ENCODE data around the gene KMT2E. TPM values are rescaled to one million over a fixed set of nuclear protein-coding genes. Genes with fewer than 3 reads are reported as not detected.
A peak's percentile ranks its signal among the peaks of the same experiment; 100 is the strongest.
"Not testable (repeated sequence)": the region's sequence is repeated elsewhere in the genome, so short reads cannot be mapped to it uniquely, and the experiment has no call there.

KMT2E gene
- total RNA-seq, 1 experiment from 2014 or later, result 38.2 TPM

DNA sequence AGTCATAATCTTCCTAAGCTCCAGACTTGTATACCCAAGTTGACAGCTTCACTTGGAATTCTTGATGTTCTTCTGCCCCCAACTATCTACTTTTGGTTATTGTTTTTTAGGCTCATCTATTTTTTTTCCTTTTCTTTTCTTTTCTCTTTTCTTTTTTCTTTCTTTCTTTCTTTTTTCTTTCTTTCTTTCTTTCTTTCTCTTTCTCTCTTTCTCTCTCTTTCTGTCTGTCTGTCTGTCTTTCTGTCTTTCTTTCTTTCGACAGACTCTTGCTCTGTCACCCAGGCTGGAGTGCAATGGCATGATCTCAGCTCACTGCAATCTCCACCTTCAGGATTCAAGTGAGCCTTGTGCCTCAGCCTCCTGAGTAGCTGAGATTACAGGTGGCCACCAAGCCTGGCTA is 36.5 kb downstream of the KMT2E start:
- Histone ChIP-seq H3K4me2 (ENCODE audit: insufficient read depth, insufficient read length, low read length) (no peak overlapping the region), H3K79me2 (ENCODE audit: insufficient read depth, low read length) (peaks cover 1% of the 10 kb centered on the region; the same call in 1 of the 2 replicates), H2BK5ac (ENCODE audit: insufficient read length, low read length) (no peak overlapping the region), H4K8ac (replicated peaks; ENCODE audit: insufficient read length, low read depth, low read length) (no peak overlapping the region), H2AK5ac (ENCODE audit: insufficient read length, low read length) (no peak overlapping the region), H3K9me3 (ENCODE audit: control insufficient read depth, low read depth, low read length) (no peaks in the 10 kb centered on the region), H3K14ac (ENCODE audit: insufficient read depth, low read length) (no peak overlapping the region), H4K20me1 (ENCODE audit: control insufficient read depth, insufficient read depth, insufficient read length) (no peaks in the 10 kb centered on the region), H3K4ac (ENCODE audit: low read depth, low read length) (no peak overlapping the region), H4K5ac (ENCODE audit: insufficient read length, low read depth, low read length) (no peak overlapping the region), H3K18ac (ENCODE audit: insufficient read length, low read depth, low read length) (no peak overlapping the region), H3T11ph (ENCODE audit: low read length) (no peak overlapping the region), H3K4me1 (ENCODE audit: insufficient read depth, low read length) (no peaks in the 10 kb centered on the region), H3K23me2 (ENCODE audit: insufficient read length, low read depth, low read length, poor library complexity, severe bottlenecking) (no peaks in the 10 kb centered on the region), H3K79me1 (ENCODE audit: insufficient read depth, low read depth, low read length, poor library complexity, severe bottlenecking) (no peaks in the 10 kb centered on the region), H3K9ac (ENCODE audit: extremely low read depth, insufficient read length, low read length) (no peak overlapping the region), H2BK12ac (ENCODE audit: insufficient read length, low read depth, low read length) (no peak overlapping the region), H3K27me3 (ENCODE audit: insufficient read depth, low read length) (no peaks in the 10 kb centered on the region), H3K56ac (ENCODE audit: insufficient read length, low read depth, low read length) (no peak overlapping the region), H2BK15ac (ENCODE audit: low read depth, low read length) (no peak overlapping the region), H3K23ac (ENCODE audit: insufficient read length, low read depth, low read length) (no peak overlapping the region), H4K91ac (ENCODE audit: insufficient read length, low read depth, low read length) (no peak overlapping the region), H2AFZ (ENCODE audit: low read length) (no peak overlapping the region), H3K27ac (ENCODE audit: insufficient read length, low read depth, low read length) (no peak overlapping the region), H2BK20ac (ENCODE audit: low read depth, low read length, poor library complexity, severe bottlenecking) (no peak overlapping the region), H2BK120ac (ENCODE audit: low read depth, low read length, poor library complexity, severe bottlenecking) (no peak overlapping the region)
- TF ChIP-seq, protein P1, sequence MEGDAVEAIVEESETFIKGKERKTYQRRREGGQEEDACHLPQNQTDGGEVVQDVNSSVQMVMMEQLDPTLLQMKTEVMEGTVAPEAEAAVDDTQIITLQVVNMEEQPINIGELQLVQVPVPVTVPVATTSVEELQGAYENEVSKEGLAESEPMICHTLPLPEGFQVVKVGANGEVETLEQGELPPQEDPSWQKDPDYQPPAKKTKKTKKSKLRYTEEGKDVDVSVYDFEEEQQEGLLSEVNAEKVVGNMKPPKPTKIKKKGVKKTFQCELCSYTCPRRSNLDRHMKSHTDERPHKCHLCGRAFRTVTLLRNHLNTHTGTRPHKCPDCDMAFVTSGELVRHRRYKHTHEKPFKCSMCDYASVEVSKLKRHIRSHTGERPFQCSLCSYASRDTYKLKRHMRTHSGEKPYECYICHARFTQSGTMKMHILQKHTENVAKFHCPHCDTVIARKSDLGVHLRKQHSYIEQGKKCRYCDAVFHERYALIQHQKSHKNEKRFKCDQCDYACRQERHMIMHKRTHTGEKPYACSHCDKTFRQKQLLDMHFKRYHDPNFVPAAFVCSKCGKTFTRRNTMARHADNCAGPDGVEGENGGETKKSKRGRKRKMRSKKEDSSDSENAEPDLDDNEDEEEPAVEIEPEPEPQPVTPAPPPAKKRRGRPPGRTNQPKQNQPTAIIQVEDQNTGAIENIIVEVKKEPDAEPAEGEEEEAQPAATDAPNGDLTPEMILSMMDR (conservative IDR thresholded peaks at IDR 0.05), result no peak
- DNase-seq, result no peak
- no CpG with 5 or more reads among the region's 1 CpG for WGBS (ENCODE audit: extremely low coverage, insufficient read length, low lambda C conversion rate)
- Mint-ChIP-seq H3K4me1 (peaks cover 2 to 4% of the 10 kb centered on the region in 2 experiments), H3K27me3 (ENCODE audit: low read depth) (no peaks in the 10 kb centered on the region), H3K27ac (peak overlapping the region in 2 of 3 experiments; percentile 6 to 73; a peak in 1 of 7 replicates), H3K4me3 (no peak overlapping the region), H3K9me3 (no peaks in the 10 kb centered on the region), H3K36me3 (ENCODE audit: insufficient read depth in 1 of 3, low read depth in 3 of 3) (peaks cover 13 to 64% (median 48%) of the 10 kb centered on the region in 3 experiments; a peak in 6 of 7 replicates)

DNA sequence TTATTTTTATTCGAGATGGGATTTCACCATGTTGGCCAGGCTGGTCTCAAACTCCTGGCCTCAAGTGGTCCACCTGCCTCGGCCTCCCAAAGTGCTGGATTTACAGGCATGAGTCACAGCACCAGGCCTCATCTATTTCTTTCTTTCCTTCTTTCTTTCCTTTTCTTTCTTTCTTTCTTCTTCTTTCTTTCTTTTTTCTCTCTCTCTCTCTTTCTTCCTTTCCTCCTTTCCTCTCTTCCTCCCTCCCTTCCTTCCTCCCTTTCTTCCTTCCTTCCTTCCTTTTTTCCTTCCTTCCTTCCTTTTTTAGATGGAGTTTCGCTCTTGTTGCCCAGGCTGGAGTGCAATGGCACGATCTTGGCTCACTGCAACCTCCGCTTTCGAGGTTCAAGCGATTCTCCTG is 36.9 kb downstream of the KMT2E start:
- not testable (repeated sequence) for H3K79me1 ChIP-seq (ENCODE audit: insufficient read depth, low read depth, low read length, poor library complexity, severe bottlenecking); H3K4me1 ChIP-seq (ENCODE audit: insufficient read depth, low read length); H3K9ac ChIP-seq (ENCODE audit: extremely low read depth, insufficient read length, low read length); H3K56ac ChIP-seq (ENCODE audit: insufficient read length, low read depth, low read length); H4K91ac ChIP-seq (ENCODE audit: insufficient read length, low read depth, low read length); H3K79me2 ChIP-seq (ENCODE audit: insufficient read depth, low read length); H4K20me1 ChIP-seq (ENCODE audit: control insufficient read depth, insufficient read depth, insufficient read length); H3K9me3 ChIP-seq (ENCODE audit: control insufficient read depth, low read depth, low read length); H4K5ac ChIP-seq (ENCODE audit: insufficient read length, low read depth, low read length); H3K27me3 Mint-ChIP-seq (ENCODE audit: low read depth); H2BK120ac ChIP-seq (ENCODE audit: low read depth, low read length, poor library complexity, severe bottlenecking); H3K4me3 Mint-ChIP-seq; H3K27me3 ChIP-seq (ENCODE audit: insufficient read depth, low read length); H2BK12ac ChIP-seq (ENCODE audit: insufficient read length, low read depth, low read length); H4K8ac ChIP-seq (replicated peaks; ENCODE audit: insufficient read length, low read depth, low read length); H3K23ac ChIP-seq (ENCODE audit: insufficient read length, low read depth, low read length); H3K4me2 ChIP-seq (ENCODE audit: insufficient read depth, insufficient read length, low read length); H3K18ac ChIP-seq (ENCODE audit: insufficient read length, low read depth, low read length); H3K23me2 ChIP-seq (ENCODE audit: insufficient read length, low read depth, low read length, poor library complexity, severe bottlenecking); H2AK5ac ChIP-seq (ENCODE audit: insufficient read length, low read length); H3K4me1 Mint-ChIP-seq; H2BK15ac ChIP-seq (ENCODE audit: low read depth, low read length); H3K27ac ChIP-seq (ENCODE audit: insufficient read length, low read depth, low read length); H3T11ph ChIP-seq (ENCODE audit: low read length); H3K9me3 Mint-ChIP-seq; H3K4ac ChIP-seq (ENCODE audit: low read depth, low read length); H2BK5ac ChIP-seq (ENCODE audit: insufficient read length, low read length); DNase-seq; H3K14ac ChIP-seq (ENCODE audit: insufficient read depth, low read length); H2AFZ ChIP-seq (ENCODE audit: low read length); H2BK20ac ChIP-seq (ENCODE audit: low read depth, low read length, poor library complexity, severe bottlenecking)
- peak overlapping the region in 2 of 3 experiments; percentile 42 to 86; a peak in 3 of 7 replicates for H3K27ac Mint-ChIP-seq
- H3K36me3 Mint-ChIP-seq (ENCODE audit: insufficient read depth in 1 of 3, low read depth in 3 of 3), result peaks cover 12 to 60% (median 44%) of the 10 kb centered on the region in 3 experiments; a peak in 6 of 7 replicates
- WGBS (ENCODE audit: extremely low coverage, insufficient read length, low lambda C conversion rate), result no CpG with 5 or more reads among the region's 7 CpGs
